Spleen (tissue), 7 donors: Measurements from ENCODE around the gene KIF20A.

Source experiments
- POLR2AphosphoS5 ChIP-seq, 3 donors: sonication (generic); formaldehyde crosslinking; IDR thresholded peaks; one replicate each; pipeline ENCODE4 v1.5.1; 2017; ENCODE audit warnings: antibody characterized with exemption in 3 of 3
- TF ChIP-seq, protein P1 (sequence below), 11 experiments: fragments of 200-600 bp in 7 of 11; fragments of 450-650 bp in 4 of 11; sonication (generic) in 4 of 11; IDR thresholded peaks in 8 of 11; conservative IDR thresholded peaks in 3 of 11; 1 replicate in 7 of 11; 2 replicates in 4 of 11; pipeline versions ENCODE4 v1.4.0 to v1.8.0; 2016 to 2021; ENCODE audit warnings: antibody characterized with exemption in 11 of 11, inconsistent platforms in 4 of 11, mild to moderate bottlenecking in 1 of 11
- donor health status: DM: no; HTN: no; CAD: no; lungs with moderate emphysema.
- donor health status: DM: no; HTN: no; CAD: no.
- donor health status: DM: no; HTN: no; CAD: no.

DNA sequence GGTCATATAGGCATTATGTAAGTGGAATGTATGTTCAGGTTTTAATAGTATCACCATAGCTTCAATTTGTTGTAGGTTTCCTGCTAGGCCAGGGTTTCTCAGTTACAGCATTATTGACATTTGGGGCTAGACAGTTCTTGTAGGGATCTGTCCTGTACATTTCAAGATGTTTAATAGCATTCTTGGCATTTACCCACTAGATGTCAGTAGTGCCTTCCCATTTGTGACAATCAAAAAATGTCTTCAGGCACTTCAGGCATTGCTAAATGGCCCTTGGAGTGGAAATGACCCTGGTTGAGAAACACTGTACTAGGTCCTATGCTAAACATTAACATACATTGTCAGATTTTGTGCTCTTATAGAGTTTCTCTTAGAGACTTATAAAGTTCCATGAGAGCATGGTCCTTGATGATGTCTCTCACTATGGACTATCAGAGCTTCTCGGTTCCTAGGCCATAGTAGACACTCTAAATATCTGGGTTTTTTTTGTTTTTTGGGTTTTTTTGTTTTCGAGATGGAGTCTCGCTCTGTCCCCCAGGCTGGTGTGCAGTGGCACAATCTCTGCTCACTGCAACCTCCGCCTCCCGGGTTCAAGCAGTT lies 1.4 kb downstream of the KIF20A start:
- TF ChIP-seq, protein P1, sequence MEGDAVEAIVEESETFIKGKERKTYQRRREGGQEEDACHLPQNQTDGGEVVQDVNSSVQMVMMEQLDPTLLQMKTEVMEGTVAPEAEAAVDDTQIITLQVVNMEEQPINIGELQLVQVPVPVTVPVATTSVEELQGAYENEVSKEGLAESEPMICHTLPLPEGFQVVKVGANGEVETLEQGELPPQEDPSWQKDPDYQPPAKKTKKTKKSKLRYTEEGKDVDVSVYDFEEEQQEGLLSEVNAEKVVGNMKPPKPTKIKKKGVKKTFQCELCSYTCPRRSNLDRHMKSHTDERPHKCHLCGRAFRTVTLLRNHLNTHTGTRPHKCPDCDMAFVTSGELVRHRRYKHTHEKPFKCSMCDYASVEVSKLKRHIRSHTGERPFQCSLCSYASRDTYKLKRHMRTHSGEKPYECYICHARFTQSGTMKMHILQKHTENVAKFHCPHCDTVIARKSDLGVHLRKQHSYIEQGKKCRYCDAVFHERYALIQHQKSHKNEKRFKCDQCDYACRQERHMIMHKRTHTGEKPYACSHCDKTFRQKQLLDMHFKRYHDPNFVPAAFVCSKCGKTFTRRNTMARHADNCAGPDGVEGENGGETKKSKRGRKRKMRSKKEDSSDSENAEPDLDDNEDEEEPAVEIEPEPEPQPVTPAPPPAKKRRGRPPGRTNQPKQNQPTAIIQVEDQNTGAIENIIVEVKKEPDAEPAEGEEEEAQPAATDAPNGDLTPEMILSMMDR (IDR thresholded peaks at IDR 0.05 in 8 of 11, conservative IDR thresholded peaks at IDR 0.05 in 3 of 11) = peak in 5 of 11 experiments; percentile 18 to 49 (median 34)
- no peak for TF ChIP-seq POLR2AphosphoS5 (IDR thresholded peaks at IDR 0.05)
